Ectodermal cell (in vitro differentiated cells): Measurements from ENCODE around the gene ZFP1.
"Not testable (repeated sequence)": the region's sequence is repeated elsewhere in the genome, so short reads cannot be mapped to it uniquely, and the experiment has no call there.

Source experiments
- H3K27ac ChIP-seq: 2 replicates; pipeline ENCODE4 v1.7.0; 2013; ENCODE audit warnings: mild to moderate bottlenecking, low read depth, low read length; ENCODE audit not compliant: insufficient read depth, poor library complexity, severe bottlenecking
- H3K27me3 ChIP-seq: 2 replicates; pipeline ENCODE4 v1.7.0; 2013; ENCODE audit warnings: mild to moderate bottlenecking, low read length; ENCODE audit not compliant: insufficient read depth, control insufficient read depth, poor library complexity, severe bottlenecking
- H3K36me3 ChIP-seq: one replicate; pipeline ENCODE4 v1.7.0; 2013; ENCODE audit warnings: low read length; ENCODE audit not compliant: control insufficient read depth, insufficient read depth
- H3K4me1 ChIP-seq: one replicate; pipeline ENCODE4 v1.7.0; 2013; ENCODE audit warnings: low read length; ENCODE audit not compliant: control insufficient read depth, insufficient read depth
- H3K4me3 ChIP-seq: 2 replicates; pipeline ENCODE4 v1.7.0; 2013; ENCODE audit warnings: low read depth, low read length, control low read depth; ENCODE audit not compliant: insufficient read depth
- H3K9me3 ChIP-seq: 2 replicates; pipeline ENCODE4 v1.7.0; 2013; ENCODE audit warnings: mild to moderate bottlenecking, low read length, moderate library complexity; ENCODE audit not compliant: control insufficient read depth
- WGBS, 2 experiments: methylation state at CpG; one replicate each; pipeline ENCODE4 v1.1.7; 2013; ENCODE audit warnings: missing lambda C conversion rate in 2 of 2; 5-methylcytosine and 5-hydroxymethylcytosine counted together

ZFP1 gene

GRCh38 chr16:75203667-75204409 is 55.5 kb downstream of the ZFP1 start:
- H3K4me1 ChIP-seq: no peaks in the 10 kb centered on the region
- no peaks in the 10 kb centered on the region for H3K9me3 ChIP-seq
- no peak overlapping the region for H3K27ac ChIP-seq
- WGBS, 2 experiments: 82 to 85% methylated on average over 13 of the region's 13 CpGs
- H3K27me3 ChIP-seq: no peaks in the 10 kb centered on the region
- no peak overlapping the region for H3K4me3 ChIP-seq
- H3K36me3 ChIP-seq: no peaks in the 10 kb centered on the region

- no peaks in the 10 kb centered on the region for H3K27me3 ChIP-seq
- no peak overlapping the region for H3K4me3 ChIP-seq
- H3K9me3 ChIP-seq: no peaks in the 10 kb centered on the region
- WGBS, 2 experiments: 87 to 96% methylated on average over 4 of the region's 6 CpGs
- H3K4me1 ChIP-seq: no peaks in the 10 kb centered on the region
- H3K27ac ChIP-seq: no peak overlapping the region
- H3K36me3 ChIP-seq: no peaks in the 10 kb centered on the region
Observed at GRCh38 chr16:75204410-75204758, 56.1 kb downstream of the ZFP1 start.

DNA sequence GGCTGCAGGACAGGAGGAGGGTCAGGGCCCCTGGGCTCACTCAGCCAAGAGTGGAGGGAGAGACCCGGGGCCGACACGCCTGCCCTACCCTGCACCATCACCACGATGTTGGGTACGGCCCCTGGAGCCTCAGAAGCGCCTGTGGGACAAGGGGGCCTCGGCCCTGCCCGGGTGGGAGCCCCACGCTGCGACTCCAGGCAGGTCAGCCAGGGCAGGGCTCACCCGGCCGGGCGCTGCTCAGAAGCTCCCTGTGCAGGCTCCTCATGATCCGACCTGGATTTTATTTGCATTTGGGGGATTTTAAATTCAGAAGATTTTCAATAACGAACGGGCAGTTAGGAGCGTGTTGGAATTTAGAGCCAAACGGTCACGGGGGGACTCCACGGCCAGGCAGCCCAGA is 56.6 kb downstream of the ZFP1 start:
- not testable (repeated sequence) for H3K27me3 ChIP-seq, H3K9me3 ChIP-seq, H3K4me3 ChIP-seq, H3K4me1 ChIP-seq, H3K36me3 ChIP-seq, H3K27ac ChIP-seq
- no CpG with 5 or more reads among the region's 20 CpGs for WGBS, 2 experiments

DNA sequence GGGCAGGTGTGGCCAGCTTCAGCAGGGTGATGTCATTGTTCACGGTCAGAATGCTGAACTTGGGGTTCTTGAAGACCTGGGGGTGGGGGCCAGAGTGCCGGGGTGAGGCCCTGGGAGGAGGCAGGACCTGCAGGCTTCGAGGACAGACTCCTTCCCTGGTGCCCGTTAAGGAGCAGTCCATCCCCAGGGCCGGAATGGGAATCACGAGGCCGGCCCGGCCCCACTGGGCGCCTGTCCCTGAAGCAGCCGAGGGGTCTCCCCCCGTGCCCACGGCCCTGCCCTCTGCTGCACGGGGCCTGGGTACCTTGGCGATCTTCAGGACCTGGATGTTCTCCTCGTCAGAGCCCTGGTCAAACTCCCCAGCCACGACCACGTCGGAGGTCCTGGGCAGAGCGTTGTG is 57.1 kb downstream of the ZFP1 start:
- 96 to 97% methylated on average over 7 of the region's 19 CpGs for WGBS, 2 experiments
- H3K27ac ChIP-seq: not testable (repeated sequence)

GRCh38 chr16:75205961-75206748 is 57.8 kb downstream of the ZFP1 start:
- WGBS, 2 experiments: 93 to 94% methylated on average over 19 to 22 of the region's 25 CpGs
- H3K27ac ChIP-seq, H3K4me1 ChIP-seq, H3K4me3 ChIP-seq, H3K36me3 ChIP-seq, H3K9me3 ChIP-seq, H3K27me3 ChIP-seq: not testable (repeated sequence)

More for the DNA sequence above, 57.1 kb downstream of the ZFP1 start:
- not testable (repeated sequence) for H3K4me1 ChIP-seq, H3K4me3 ChIP-seq, H3K9me3 ChIP-seq, H3K27me3 ChIP-seq, H3K36me3 ChIP-seq

- WGBS, 2 experiments: 92% methylated on average over 24 of the region's 24 CpGs
- Histone ChIP-seq H3K27me3 (no peaks in the 10 kb centered on the region), H3K4me1 (no peaks in the 10 kb centered on the region), H3K36me3 (no peaks in the 10 kb centered on the region), H3K4me3 (no peak within 1 kb of the TSS), H3K9me3 (no peaks in the 10 kb centered on the region), H3K27ac (no peak within 1 kb of the TSS)
Observed at GRCh38 chr16:75206749-75207451, 58.6 kb downstream of the ZFP1 start, which contains the start of gene CTRB2. CTRB2 (minus strand) TSS chr16:75207161; CDS start chr16:75207141, 20 bp downstream.

GRCh38 chr16:75207831-75208230 is 59.5 kb downstream of the ZFP1 start:
- H3K4me1 ChIP-seq: peaks cover 2% of the 10 kb centered on the region
- WGBS, 2 experiments: 92 to 93% methylated on average over 11 of the region's 11 CpGs
- H3K4me3 ChIP-seq: no peak overlapping the region
- no peak overlapping the region for H3K27ac ChIP-seq
- no peaks in the 10 kb centered on the region for H3K36me3 ChIP-seq
- H3K27me3 ChIP-seq: no peaks in the 10 kb centered on the region
- H3K9me3 ChIP-seq: no peaks in the 10 kb centered on the region

- H3K27me3 ChIP-seq: no peaks in the 10 kb centered on the region
- no peaks in the 10 kb centered on the region for H3K36me3 ChIP-seq
- H3K27ac ChIP-seq: no peak overlapping the region
- H3K4me1 ChIP-seq: peaks cover 2% of the 10 kb centered on the region
- WGBS, 2 experiments: 89 to 95% methylated on average over 11 of the region's 13 CpGs
- no peak overlapping the region for H3K4me3 ChIP-seq
- no peaks in the 10 kb centered on the region for H3K9me3 ChIP-seq
Observed at GRCh38 chr16:75208242-75208825, 60.0 kb downstream of the ZFP1 start.

GRCh38 chr16:75208861-75209505 is 60.7 kb downstream of the ZFP1 start:
- Histone ChIP-seq H3K27ac (no peak overlapping the region), H3K9me3 (no peaks in the 10 kb centered on the region), H3K27me3 (no peaks in the 10 kb centered on the region), H3K36me3 (no peaks in the 10 kb centered on the region), H3K4me1 (peaks cover 2% of the 10 kb centered on the region), H3K4me3 (no peak overlapping the region)
- 90 to 93% methylated on average over 27 of the region's 27 CpGs for WGBS, 2 experiments
